Hematopoietic multipotent progenitor cell treated with erythropoietin and hydrocortisone succinate and interleukin-3 and kit ligand, for 6 days (in vitro differentiated cells): ENCODE results near the gene DAP.
"Not testable (repeated sequence)": the region's sequence is repeated elsewhere in the genome, so short reads cannot be mapped to it uniquely, and the experiment has no call there.

Experiments
- DNase-seq: peaks from one replicate; pipeline ENCODE4 v3.0.0-alpha.2; 2015

Gene DAP

GRCh38 chr5:10668697-10669096 is 92.3 kb downstream of the DAP start:
- no peak for DNase-seq

DNA sequence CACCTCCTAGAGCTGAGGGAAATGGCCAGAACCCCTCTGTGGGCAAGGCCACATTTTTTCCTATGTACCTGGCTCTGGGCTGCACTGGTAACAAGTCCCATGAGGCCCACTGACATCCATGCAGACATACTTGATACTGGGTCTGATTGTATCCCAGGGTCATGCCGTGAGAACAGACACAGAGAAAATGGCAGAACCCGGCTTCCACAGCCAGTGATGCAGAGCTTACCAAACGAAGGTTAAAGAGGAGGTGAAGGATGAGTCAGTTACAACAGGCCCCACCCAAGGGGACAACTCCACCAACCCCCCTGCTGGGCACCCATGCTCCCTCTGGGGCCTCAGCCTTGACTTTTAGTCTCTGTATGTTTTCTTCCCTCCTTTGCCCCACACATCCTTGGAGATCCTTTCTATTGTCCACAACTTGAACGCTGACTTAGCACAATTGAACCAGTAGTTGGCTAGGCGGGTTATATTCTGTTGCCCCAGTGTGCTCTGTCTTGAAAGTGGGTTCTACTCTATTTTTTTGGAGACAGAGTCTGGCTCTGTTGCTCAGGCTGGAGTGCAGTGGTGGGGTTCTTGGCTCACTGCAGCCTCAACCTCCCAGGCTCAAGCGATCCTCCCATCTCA is 93.5 kb downstream of the DAP start:
- DNase-seq: no peak

DNA sequence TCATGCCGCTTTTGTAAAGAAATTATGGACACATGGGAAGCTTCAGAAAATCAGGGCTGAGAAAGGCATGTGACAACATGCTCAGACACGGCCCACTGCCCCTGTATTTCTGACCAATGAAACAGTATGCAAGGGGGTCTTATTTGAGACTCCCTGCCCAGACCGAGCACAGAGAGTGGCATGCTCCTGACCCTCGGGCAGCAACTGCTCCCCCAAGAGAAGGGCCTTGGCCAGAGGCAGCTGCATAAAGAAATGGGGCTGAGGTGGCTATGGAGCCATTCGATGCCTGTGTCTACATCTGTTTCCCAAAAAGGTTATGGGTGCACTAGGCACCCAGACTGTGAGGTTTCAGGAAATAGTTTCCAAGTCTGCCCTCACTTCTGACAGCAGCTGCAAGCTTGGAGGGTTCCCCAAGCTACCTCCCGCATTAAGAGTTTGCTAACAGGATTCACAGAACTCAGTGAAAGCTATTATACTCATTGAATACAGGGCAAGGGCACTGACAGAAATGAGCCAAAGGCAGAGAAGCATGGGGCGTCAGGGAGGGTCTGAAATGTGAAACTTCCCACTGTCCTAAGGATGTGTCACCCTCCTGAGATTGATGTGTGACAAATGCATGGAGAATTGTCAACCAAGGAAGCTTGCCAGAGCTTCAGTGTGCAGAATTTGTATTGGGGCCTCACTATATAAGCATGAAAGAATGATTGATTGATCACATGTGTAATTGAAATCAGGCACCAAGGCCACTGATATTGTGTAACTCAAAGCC is 94.3 kb downstream of the DAP start:
- DNase-seq: no peak

DNA sequence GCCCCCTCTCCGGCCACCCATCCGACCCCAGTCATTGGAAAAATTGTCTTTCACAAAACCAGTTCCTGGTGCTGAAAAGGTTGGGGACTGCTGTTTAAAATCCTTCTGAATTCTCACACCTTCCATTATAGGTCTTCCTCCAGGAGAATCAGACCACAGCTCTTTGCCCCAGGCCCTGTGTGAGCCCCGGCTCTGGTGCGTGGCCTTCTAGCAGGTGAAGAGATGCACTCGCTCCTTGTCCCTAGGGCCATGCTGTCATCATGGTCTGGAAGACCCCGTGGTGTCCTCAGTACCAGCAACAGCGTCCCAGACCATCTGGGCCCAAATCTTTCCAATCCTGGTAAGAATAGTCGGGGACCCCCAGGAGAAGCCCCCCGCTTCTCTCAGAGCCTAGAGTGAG is 95.2 kb downstream of the DAP start:
- no peak for DNase-seq

- not testable (repeated sequence) for DNase-seq
These were observed 96.8 kb downstream of the DAP start for GRCh38 chr5:10664180-10664769.

GRCh38 chr5:10663489-10664179 is 97.4 kb downstream of the DAP start:
- DNase-seq: no peak

DNA sequence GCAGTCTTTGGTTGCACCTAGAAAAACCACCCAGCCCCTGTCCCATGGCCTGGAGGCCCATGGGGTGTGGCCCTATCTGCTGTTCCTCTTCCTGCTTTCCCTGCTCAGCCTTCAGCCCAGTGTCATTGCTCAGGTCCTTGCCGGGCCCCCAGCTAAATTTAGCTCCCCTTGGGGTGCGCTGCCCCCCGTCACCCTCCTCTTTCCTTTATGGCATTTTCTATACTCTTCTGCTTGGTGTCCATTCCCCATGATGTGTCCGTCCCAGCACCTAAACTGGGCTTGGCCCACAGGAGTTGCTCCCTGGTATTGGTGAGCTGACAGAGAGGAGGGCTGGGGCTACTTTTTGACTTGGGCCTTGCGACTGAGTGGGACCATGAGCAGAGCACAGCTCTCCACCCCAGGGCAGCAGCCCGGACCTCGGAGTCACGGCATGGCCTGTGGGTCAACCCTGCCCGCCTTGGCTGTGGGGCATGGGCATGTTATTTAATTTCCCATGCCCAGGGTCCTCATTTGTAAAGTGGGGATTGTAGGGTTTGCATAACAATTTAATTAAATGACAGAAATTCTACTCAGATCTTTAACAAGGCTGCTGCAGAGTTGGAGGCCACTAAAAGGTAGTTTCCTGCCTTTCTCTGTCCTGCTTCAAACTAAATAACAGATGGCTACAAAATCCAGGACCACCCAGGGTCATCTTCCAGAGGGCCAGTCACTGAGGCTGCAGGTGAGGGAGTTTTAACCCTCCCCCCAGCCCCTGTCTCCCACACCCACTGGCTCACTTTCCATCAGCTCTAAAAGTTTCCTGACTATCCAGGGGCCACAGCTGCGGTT is 98.2 kb downstream of the DAP start:
- no peak for DNase-seq

DNA sequence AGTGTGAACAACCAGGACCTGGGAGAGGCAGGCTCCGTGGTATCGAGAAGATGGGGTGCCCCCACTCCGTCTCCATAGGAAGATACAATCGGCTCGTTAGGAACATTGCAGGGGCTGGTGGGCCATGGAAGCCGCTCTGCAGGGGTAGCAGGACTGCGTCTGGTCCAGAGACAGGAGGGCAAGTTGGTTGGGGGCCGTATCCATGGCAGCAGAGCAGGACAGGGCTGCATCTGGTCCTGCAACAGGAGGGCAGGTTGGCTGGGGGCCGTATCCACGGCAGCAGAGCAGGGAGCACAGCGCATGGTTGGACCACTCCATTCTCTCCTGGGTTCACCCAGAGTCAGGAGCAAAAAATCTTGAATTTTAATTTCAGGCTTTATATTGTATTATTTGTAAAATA is 99.0 kb downstream of the DAP start:
- DNase-seq: no peak

DNA sequence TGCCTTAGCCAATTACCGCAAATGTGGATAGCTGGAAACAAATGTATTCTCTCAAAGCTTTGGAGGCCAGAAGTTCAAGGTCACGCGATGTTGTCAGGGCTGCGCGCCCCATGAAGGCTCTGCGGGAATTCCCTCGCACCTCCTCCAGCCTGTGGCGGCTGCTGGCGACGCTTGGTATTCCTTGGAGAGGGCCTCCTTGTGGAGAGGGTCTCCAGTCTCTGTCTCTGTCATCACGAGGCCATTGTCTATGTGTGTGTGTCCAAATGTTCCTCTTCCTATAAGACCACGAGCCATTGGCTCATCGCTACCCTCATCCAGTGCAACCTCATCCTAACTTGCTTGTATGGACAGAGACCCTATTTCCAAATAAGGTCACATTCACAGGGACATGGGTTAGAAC is 99.6 kb downstream of the DAP start:
- DNase-seq: no peak

GRCh38 chr5:10660720-10661387 is 100.2 kb downstream of the DAP start:
- no peak for DNase-seq

DNA sequence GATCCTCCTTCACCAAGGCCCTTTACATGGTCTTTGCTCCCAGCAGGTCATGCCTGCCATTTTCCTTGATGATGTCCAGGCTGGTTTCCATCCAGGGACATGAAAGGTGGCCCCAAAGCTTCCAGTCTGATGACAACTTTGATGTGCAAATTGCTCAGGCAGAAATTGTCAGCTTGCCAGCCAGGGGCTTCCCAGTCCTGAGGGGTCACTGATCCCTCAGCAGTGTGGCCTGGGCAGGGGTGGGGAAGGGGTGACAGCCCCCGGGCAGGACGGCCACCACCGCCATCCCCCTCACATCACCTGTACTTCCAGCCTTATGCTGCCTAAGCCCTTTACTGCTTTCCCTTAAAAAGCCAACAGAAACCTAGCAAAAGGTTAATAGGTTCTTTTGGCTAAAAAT is 100.9 kb downstream of the DAP start:
- DNase-seq: no peak

GRCh38 chr5:10658265-10658664 is 102.8 kb downstream of the DAP start:
- no peak for DNase-seq

DNA sequence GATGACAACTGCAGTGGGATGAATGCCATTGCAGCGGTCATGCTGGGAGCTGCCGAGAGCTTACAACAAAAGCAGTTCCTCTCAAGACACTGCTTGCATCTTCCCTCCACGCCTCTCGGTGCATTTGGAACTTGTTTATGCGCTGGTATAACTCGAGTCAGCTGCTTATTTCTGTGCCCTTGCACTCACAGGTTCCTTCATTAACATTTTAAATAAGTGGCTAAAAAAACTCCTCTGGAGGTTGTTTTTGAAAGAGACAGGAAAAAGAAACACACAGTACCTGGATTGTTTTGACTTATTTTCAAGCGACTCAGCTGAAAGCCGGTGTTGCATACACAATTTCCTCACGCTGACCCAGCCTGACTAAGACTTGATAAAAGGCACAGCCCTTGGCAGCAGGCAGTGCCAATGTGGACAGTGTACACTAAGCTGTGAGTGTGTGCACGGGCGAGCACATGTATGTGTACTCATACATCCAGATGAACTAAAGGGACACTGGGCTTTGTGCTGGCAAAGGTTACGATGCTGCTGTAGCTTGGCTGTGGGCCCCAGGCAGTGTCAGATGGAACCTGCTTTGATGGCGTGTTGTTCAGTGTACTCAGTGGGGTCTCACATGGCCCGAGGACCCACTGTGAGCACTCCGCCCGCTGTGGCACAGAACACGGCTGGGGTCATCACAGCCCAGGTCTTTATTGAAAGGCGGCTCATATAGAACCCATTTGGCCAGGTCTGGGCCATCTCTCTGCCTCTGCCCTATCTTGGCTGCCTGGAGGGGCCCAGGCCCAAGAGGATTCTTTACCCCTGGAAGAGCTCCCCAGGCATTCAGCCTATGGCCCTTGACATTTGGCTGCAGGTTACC is 104.8 kb downstream of the DAP start:
- no peak for DNase-seq

- no peak for DNase-seq
These were observed 105.7 kb downstream of the DAP start for GRCh38 chr5:10655161-10655971.

GRCh38 chr5:10654566-10654965 is 106.5 kb downstream of the DAP start:
- no peak for DNase-seq

- no peak for DNase-seq
These were observed 107.2 kb downstream of the DAP start for GRCh38 chr5:10653751-10654400.

DNA sequence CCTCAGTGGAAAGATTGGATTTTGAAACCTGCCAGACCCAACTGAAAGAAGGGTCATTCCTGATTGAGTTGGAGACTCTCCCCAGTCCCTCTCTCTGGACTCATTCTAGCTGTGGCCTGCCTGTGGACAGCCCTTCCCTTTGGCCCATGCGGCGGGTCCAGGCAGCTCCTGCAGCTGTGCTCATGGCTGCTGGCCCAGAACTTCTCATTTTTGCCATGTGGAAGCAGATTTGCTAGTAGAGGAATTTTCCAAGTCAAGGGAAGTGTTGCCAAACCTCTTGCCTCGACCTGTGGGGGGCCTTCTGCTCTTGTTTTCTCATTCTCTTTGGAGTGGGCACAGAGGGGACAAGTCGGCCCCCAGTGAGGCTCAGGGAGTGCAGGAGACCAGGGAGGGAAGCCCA is 108.0 kb downstream of the DAP start:
- DNase-seq: no peak

DNA sequence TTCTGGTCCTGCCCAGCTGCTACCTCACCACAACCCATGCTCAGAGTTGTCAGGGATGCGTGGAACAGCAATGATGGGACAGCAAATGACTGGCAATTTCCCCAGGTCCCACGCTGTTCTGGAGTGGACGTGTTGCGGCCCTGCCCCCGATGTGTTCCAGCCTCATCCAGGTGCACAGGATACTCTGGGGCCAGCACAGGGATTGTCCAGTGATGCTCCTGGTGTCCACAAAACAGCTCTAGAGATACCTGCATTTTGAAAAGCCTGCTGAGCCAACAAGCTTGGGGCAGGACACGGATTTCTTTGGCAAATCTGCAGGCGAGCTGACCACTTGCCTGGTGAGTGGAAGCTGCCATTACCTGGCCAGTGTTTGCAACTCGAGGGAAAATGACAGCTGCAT is 108.4 kb downstream of the DAP start:
- DNase-seq: no peak

GRCh38 chr5:10652151-10652550 is 108.9 kb downstream of the DAP start:
- DNase-seq: no peak
